B cell (primary cell): ENCODE data around the gene TACC3. TPM values are rescaled to one million over a fixed set of nuclear protein-coding genes. Genes with fewer than 3 reads are reported as not detected.

Experiments
- ATAC-seq: fragments of 200-7000 bp; cut with Tn5 transposase; one replicate; pipeline ENCODE4 v1.10.0; 2021; ENCODE audit warnings: low read depth, mild to moderate bottlenecking, moderate number of reproducible peaks, moderate library complexity
- CTCF ChIA-PET: fragments of 350-600 bp; sonication (Branson Sonifier 250); formaldehyde crosslinking; loops from one replicate; lab custom pipeline; 2021; ENCODE audit warnings: antibody characterized with exemption, inconsistent platforms; lab: Charles Lee
- POLR2A ChIA-PET: fragments of 350-600 bp; sonication (Branson Sonifier 250); formaldehyde crosslinking; loops from one replicate; lab custom pipeline; 2021; ENCODE audit warnings: antibody characterized with exemption; lab: Charles Lee
- DNase-seq: peaks from one replicate; pipeline ENCODE4 v3.0.0; 2013
- H2AFZ ChIP-seq: 2 replicates; pipeline ENCODE4 v1.6.1; 2012; ENCODE audit warnings: mild to moderate bottlenecking, low read depth, low read length; ENCODE audit not compliant: insufficient read depth, poor library complexity, severe bottlenecking
- H3K27ac ChIP-seq, 2 donors: 1 replicate in 1 of 2; 2 replicates in 1 of 2; pipeline ENCODE4 v1.5.1; 2012 to 2013; ENCODE audit warnings: low read length in 2 of 2, mild to moderate bottlenecking in 2 of 2, moderate library complexity in 1 of 2
- H3K27me3 ChIP-seq, 4 experiments: fragments of 200-600 bp in 1 of 4; sonication (generic) in 1 of 4; replicated peaks in 1 of 4; 1 replicate in 2 of 4; 2 replicates in 2 of 4; pipeline versions ENCODE4 v1.6.1 to v1.7.0; 2013 to 2016; ENCODE audit warnings: low read length in 3 of 4, mild to moderate bottlenecking in 2 of 4, mixed read lengths in 1 of 4, moderate library complexity in 1 of 4; ENCODE audit not compliant: insufficient read depth in 4 of 4, control insufficient read depth in 3 of 4; ENCODE audit errors: control extremely low read depth in 1 of 4
- H3K36me3 ChIP-seq, 2 experiments: replicated peaks in 1 of 2; 1 replicate in 1 of 2; 2 replicates in 1 of 2; pipeline versions ENCODE4 v1.6.1 to v1.7.1; 2013; ENCODE audit warnings: low read length in 1 of 2; ENCODE audit not compliant: insufficient read depth in 2 of 2, control insufficient read depth in 1 of 2; ENCODE audit errors: control extremely low read depth in 1 of 2, extremely low read depth in 1 of 2
- H3K4me1 ChIP-seq, 2 donors: fragments of 200-600 bp in 1 of 2; sonication (generic) in 1 of 2; 1 replicate in 1 of 2; 2 replicates in 1 of 2; pipeline versions ENCODE4 v1.5.1 to v1.6.1; 2013 to 2017; ENCODE audit warnings: low read length in 2 of 2; ENCODE audit not compliant: control insufficient read depth in 2 of 2, insufficient read depth in 2 of 2
- H3K4me2 ChIP-seq: replicated peaks from 2 replicates; pipeline ENCODE3; 2012; ENCODE audit warnings: mild to moderate bottlenecking, low read depth, low read length; ENCODE audit not compliant: poor library complexity, severe bottlenecking
- H3K4me3 ChIP-seq, 5 experiments: fragments of 200-600 bp in 1 of 5; sonication (generic) in 1 of 5; 1 replicate in 3 of 5; 2 replicates in 2 of 5; pipeline versions ENCODE4 v1.5.1 to v1.7.0; 2011 to 2016; ENCODE audit warnings: low read length in 4 of 5, mild to moderate bottlenecking in 4 of 5, low read depth in 2 of 5, control low read depth in 1 of 5, moderate library complexity in 1 of 5; ENCODE audit not compliant: insufficient read depth in 1 of 5; ENCODE audit errors: control extremely low read depth in 1 of 5, extremely low read depth in 1 of 5
- H3K79me2 ChIP-seq: fragments of 200-600 bp; sonication (generic); one replicate; pipeline ENCODE4 v1.6.0; 2016; ENCODE audit warnings: low read length; ENCODE audit not compliant: control insufficient read depth, insufficient read depth
- H3K9ac ChIP-seq: fragments of 200-600 bp; sonication (generic); 2 replicates; pipeline ENCODE4 v1.6.1; 2017; ENCODE audit warnings: mild to moderate bottlenecking, low read length, moderate library complexity
- H3K9me3 ChIP-seq, 3 donors: one replicate each; pipeline versions ENCODE4 v1.6.1 to v1.7.1; 2013; ENCODE audit warnings: low read length in 2 of 3; ENCODE audit not compliant: control insufficient read depth in 2 of 3, insufficient read depth in 1 of 3; ENCODE audit errors: control extremely low read depth in 1 of 3
- H4K20me1 ChIP-seq: 2 replicates; pipeline ENCODE4 v1.6.0; 2012; ENCODE audit warnings: mild to moderate bottlenecking, low read length; ENCODE audit not compliant: insufficient read depth, control insufficient read depth, poor library complexity, severe bottlenecking
- H3K27ac Mint-ChIP-seq: one replicate; pipeline ENCODE4 v1.8.0; 2021; ENCODE audit warnings: mixed read lengths
- H3K27me3 Mint-ChIP-seq: one replicate; pipeline ENCODE4 v1.8.0; 2021; ENCODE audit warnings: mixed read lengths
- H3K4me1 Mint-ChIP-seq: one replicate; pipeline ENCODE4 v1.8.0; 2021; ENCODE audit warnings: mixed read lengths
- H3K4me3 Mint-ChIP-seq: one replicate; pipeline ENCODE4 v1.8.0; 2021; ENCODE audit warnings: mixed read lengths
- H3K9me3 Mint-ChIP-seq: one replicate; pipeline ENCODE4 v1.8.0; 2022; ENCODE audit warnings: mixed read lengths; ENCODE audit not compliant: insufficient read depth
- CTCF ChIP-seq: fragments of 200-600 bp; IDR thresholded peaks from one replicate; pipeline ENCODE4 v1.8.0; 2022; ENCODE audit warnings: antibody characterized with exemption, mild to moderate bottlenecking
- EZH2 ChIP-seq: IDR thresholded peaks from 2 replicates; pipeline ENCODE4 v1.6.1; 2012; ENCODE audit warnings: borderline replicate concordance, low read depth, mild to moderate bottlenecking, moderate library complexity, low read length; ENCODE audit not compliant: insufficient read depth, poor library complexity, severe bottlenecking
- WGBS: methylation state at CpG from one replicate; pipeline ENCODE4 v1.1.5; 2013; ENCODE audit warnings: missing lambda C conversion rate; ENCODE audit not compliant: insufficient coverage; 5-methylcytosine and 5-hydroxymethylcytosine counted together
- intact Hi-C: fragments of 100-400 bp; cut with micrococcal nuclease; formaldehyde crosslinking; loops from one replicate; pipeline ENCODE4 v1.10.0; 2022
- polyA plus RNA-seq: library from polyadenylated mRNA; depleted of rRNA; stranded (reverse); fragments of >200 nt; gene quantifications from 2 replicates; pipeline ENCODE4 v1.2.3, GENCODE V29; 2012
- total RNA-seq, 2 donors: library from RNA; stranded (reverse); fragments of 120-200 nt in 1 of 2; gene quantifications; 1 replicate in 1 of 2; 2 replicates in 1 of 2; pipeline versions ENCODE4 v1.2.3 to v1.2.4, GENCODE V29; 2013 to 2022

TACC3 gene
- total and polyA plus RNA-seq, 2 donors (not counting 1 experiment from before 2014, with no cell fraction given), result 29.5 to 47.9 TPM

GRCh38 chr4:1683261-1683735 lies 38.0 kb upstream of the TACC3 start:
- peak overlapping the region; percentile 84 for H2AFZ ChIP-seq
- H3K27ac ChIP-seq, result no peak overlapping the region

More at GRCh38 chr4:1683261-1683735, 38.0 kb upstream of the TACC3 start:
- peak overlapping the region; percentile 86 for H3K27ac Mint-ChIP-seq
- H3K4me2 ChIP-seq, result peak overlapping the region; percentile 77
- ChIA-PET POLR2A (interaction anchor here (0.9 kb wide), 2 partner anchors 29 to 41 kb away, joined by 3 to 4 read pairs; partner anchors contain the start of gene SLBP), CTCF (interaction anchor here (0.6 to 2.2 kb wide), 2 partner anchors 10 to 15 kb away, joined by 6 to 13 read pairs; no protein-coding TSS in a partner anchor)
- H3K9ac ChIP-seq, result peak overlapping the region; percentile 56
- H3K9me3 ChIP-seq, result peaks cover 0 to 3% (median 0%) of the 10 kb centered on the region in 3 donors
- intact Hi-C loops, result loop anchor here (5.0 kb wide), 1 partner anchor 109 kb away; the partner anchor contains the start of gene FGFR3
- H3K4me3 Mint-ChIP-seq, result peak overlapping the region; percentile 94
- DNase-seq (no peak), ATAC-seq (no peak)
- peak overlapping the region; percentile 45 to 78 (median 61) for H3K4me3 ChIP-seq
- peaks cover 10% of the 10 kb centered on the region for H3K4me1 Mint-ChIP-seq
- no peaks in the 10 kb centered on the region for H4K20me1 ChIP-seq
- no peaks in the 10 kb centered on the region for H3K27me3 Mint-ChIP-seq
- WGBS, result 1% methylated on average over 8 of the region's 13 CpGs
- no peaks in the 10 kb centered on the region for H3K9me3 Mint-ChIP-seq
- TF ChIP-seq EZH2 (no peak), CTCF (no peak)
- H3K36me3 ChIP-seq, result no peaks in the 10 kb centered on the region
- no peaks in the 10 kb centered on the region for H3K27me3 ChIP-seq
- peaks cover 10 to 16% of the 10 kb centered on the region in 2 donors for H3K4me1 ChIP-seq
- no peaks in the 10 kb centered on the region for H3K79me2 ChIP-seq
